Endodermal cell (in vitro differentiated cells): ENCODE data around the gene RBKS. TPM values are rescaled to one million over a fixed set of nuclear protein-coding genes. Genes with fewer than 3 reads are reported as not detected.

ENCODE experiments used
- DNase-seq: peaks from one replicate; pipeline ENCODE4 v3.0.0-alpha.2; 2017
- H3K27ac ChIP-seq: 2 replicates; pipeline ENCODE4 v1.5.1; 2013; ENCODE audit warnings: mild to moderate bottlenecking, low read depth, low read length, moderate library complexity
- H3K27me3 ChIP-seq: 2 replicates; pipeline ENCODE4 v1.6.1; 2013; ENCODE audit warnings: mild to moderate bottlenecking, low read length, moderate library complexity; ENCODE audit not compliant: insufficient read depth, control insufficient read depth, poor library complexity, severe bottlenecking
- H3K36me3 ChIP-seq: 2 replicates; pipeline ENCODE4 v1.7.0; 2013; ENCODE audit warnings: mild to moderate bottlenecking, low read length, moderate library complexity; ENCODE audit not compliant: control insufficient read depth, insufficient read depth
- H3K4me1 ChIP-seq: one replicate; pipeline ENCODE4 v1.7.0; 2013; ENCODE audit warnings: low read length; ENCODE audit not compliant: control insufficient read depth, insufficient read depth
- H3K4me3 ChIP-seq: 2 replicates; pipeline ENCODE4 v1.5.1; 2013; ENCODE audit warnings: mild to moderate bottlenecking, low read length, moderate library complexity
- H3K9ac ChIP-seq: 2 replicates; pipeline ENCODE4 v1.6.1; 2013; ENCODE audit warnings: mild to moderate bottlenecking, low read length, moderate library complexity; ENCODE audit not compliant: poor library complexity, severe bottlenecking; ENCODE audit errors: extremely low read depth
- H3K9me3 ChIP-seq: 2 replicates; pipeline ENCODE4 v1.6.1; 2013; ENCODE audit warnings: mild to moderate bottlenecking, low read length, moderate library complexity; ENCODE audit not compliant: control insufficient read depth
- H3K27ac Mint-ChIP-seq: 2 replicates; pipeline ENCODE4 v1.8.0; 2020; ENCODE audit warnings: mixed read lengths
- H3K27me3 Mint-ChIP-seq: 2 replicates; pipeline ENCODE4 v1.8.0; 2021; ENCODE audit warnings: mild to moderate bottlenecking, mixed read lengths; ENCODE audit not compliant: insufficient read depth
- H3K36me3 Mint-ChIP-seq: 2 replicates; pipeline ENCODE4 v1.8.0; 2020; ENCODE audit warnings: low read depth, mixed read lengths
- H3K4me1 Mint-ChIP-seq: 2 replicates; pipeline ENCODE4 v1.8.0; 2020; ENCODE audit warnings: mixed read lengths
- H3K4me3 Mint-ChIP-seq: 2 replicates; pipeline ENCODE4 v1.8.0; 2020; ENCODE audit warnings: mild to moderate bottlenecking, moderate library complexity, mixed read lengths
- H3K9me3 Mint-ChIP-seq: 2 replicates; pipeline ENCODE4 v1.8.0; 2020; ENCODE audit warnings: mild to moderate bottlenecking, mixed read lengths
- WGBS, 2 experiments: methylation state at CpG; one replicate each; pipeline versions ENCODE4 v1.1.5 to v1.1.7; 2013; ENCODE audit warnings: missing lambda C conversion rate in 2 of 2, mixed read lengths in 1 of 2; ENCODE audit not compliant: insufficient coverage in 1 of 2, insufficient read length in 1 of 2; 5-methylcytosine and 5-hydroxymethylcytosine counted together
- total RNA-seq, 2 donors: library from RNA; stranded (reverse); fragmentation: NEBNext Ultra II Directional in 1 of 2; extraction: Animal tissue kit (Norgen Biotek cat#: 25700) in 1 of 2; gene quantifications; 2 replicates in 1 of 2; 3 replicates in 1 of 2; pipeline ENCODE4 v1.2.1, GENCODE V29; 2021
- TF ChIP-seq, protein P1 (sequence below): fragments of 200-600 bp; sonication (generic); conservative IDR thresholded peaks from 2 replicates; pipeline ENCODE4 v1.5.0; 2021; ENCODE audit warnings: antibody characterized with exemption, mild to moderate bottlenecking

The RBKS gene
- total RNA-seq, 2 donors from 2014 or later, result 4.4 to 4.9 TPM

DNA sequence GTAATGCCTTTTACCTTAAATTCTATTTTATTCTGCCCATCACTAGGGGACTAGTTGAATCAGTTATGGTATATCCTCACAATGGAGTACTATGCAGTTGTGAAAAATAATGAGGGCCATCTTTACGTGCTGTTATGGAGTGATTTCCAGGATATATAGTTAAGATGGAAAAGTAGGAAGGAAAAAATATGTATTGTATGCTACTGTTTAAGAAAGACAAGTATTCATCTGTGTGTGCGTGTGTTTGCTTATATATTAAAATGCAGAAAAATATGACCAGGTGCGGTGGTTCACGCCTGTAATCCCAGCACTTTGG is 151.2 kb downstream of the RBKS start:
- peaks cover 17% of the 10 kb centered on the region for H3K9me3 Mint-ChIP-seq
- no peak overlapping the region for H3K4me3 Mint-ChIP-seq
- no peaks in the 10 kb centered on the region for H3K36me3 Mint-ChIP-seq
- H3K27ac ChIP-seq, result no peak overlapping the region
- H3K4me1 ChIP-seq, result no peaks in the 10 kb centered on the region
- H3K4me1 Mint-ChIP-seq, result peaks cover 11% of the 10 kb centered on the region
- no peaks in the 10 kb centered on the region for H3K9me3 ChIP-seq
- H3K27me3 Mint-ChIP-seq, result peaks cover 5% of the 10 kb centered on the region
- H3K4me3 ChIP-seq, result no peak overlapping the region
- DNase-seq, result no peak
- no peak overlapping the region for H3K27ac Mint-ChIP-seq
- WGBS, 2 experiments, result 93 to 96% methylated on average over 1 to 4 of the region's 4 CpGs
- H3K9ac ChIP-seq, result no peak overlapping the region
- TF ChIP-seq, protein P1, sequence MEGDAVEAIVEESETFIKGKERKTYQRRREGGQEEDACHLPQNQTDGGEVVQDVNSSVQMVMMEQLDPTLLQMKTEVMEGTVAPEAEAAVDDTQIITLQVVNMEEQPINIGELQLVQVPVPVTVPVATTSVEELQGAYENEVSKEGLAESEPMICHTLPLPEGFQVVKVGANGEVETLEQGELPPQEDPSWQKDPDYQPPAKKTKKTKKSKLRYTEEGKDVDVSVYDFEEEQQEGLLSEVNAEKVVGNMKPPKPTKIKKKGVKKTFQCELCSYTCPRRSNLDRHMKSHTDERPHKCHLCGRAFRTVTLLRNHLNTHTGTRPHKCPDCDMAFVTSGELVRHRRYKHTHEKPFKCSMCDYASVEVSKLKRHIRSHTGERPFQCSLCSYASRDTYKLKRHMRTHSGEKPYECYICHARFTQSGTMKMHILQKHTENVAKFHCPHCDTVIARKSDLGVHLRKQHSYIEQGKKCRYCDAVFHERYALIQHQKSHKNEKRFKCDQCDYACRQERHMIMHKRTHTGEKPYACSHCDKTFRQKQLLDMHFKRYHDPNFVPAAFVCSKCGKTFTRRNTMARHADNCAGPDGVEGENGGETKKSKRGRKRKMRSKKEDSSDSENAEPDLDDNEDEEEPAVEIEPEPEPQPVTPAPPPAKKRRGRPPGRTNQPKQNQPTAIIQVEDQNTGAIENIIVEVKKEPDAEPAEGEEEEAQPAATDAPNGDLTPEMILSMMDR, result no peak
- H3K27me3 ChIP-seq, result no peaks in the 10 kb centered on the region
- no peaks in the 10 kb centered on the region for H3K36me3 ChIP-seq

DNA sequence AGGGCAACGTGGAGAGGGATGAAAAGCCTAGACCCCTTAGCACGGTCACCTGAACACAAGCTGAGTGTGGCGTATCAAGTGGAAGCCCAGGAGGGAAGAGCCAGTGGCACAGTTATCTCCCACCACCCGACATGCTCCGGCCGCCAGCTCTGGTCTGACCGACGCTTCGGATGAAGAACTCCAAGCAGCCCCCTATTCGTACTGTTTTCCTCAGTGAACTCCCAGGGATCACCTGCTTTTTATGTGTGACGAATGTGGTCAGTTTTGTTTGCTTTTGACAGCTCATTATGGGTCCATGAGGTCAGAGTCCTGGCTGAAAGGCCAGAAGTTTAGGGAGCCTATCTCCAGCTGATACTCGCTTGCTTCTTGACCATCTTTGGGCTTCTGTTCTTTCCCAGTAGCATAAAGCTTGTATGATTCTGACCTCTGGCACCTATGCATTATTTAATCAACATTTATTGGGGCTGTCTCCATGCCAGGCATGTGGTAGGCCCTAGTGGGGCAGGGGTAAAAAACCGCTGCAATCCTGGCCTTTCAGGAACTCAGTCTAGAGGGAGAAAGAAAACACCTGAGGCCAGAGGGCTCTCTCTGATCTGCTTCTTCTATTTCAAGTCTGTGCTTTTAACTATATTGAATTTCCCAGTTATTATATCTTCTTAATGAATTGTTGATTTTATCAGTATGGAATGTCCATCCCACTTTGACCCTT is 151.7 kb downstream of the RBKS start:
- WGBS, 2 experiments, result 92 to 94% methylated on average over 8 to 13 of the region's 13 CpGs
- no peaks in the 10 kb centered on the region for H3K36me3 Mint-ChIP-seq
- H3K4me1 Mint-ChIP-seq, result peaks cover 11% of the 10 kb centered on the region
- Histone ChIP-seq H3K9ac (no peak overlapping the region), H3K4me1 (no peaks in the 10 kb centered on the region), H3K27ac (no peak overlapping the region), H3K36me3 (no peaks in the 10 kb centered on the region), H3K27me3 (no peaks in the 10 kb centered on the region), H3K4me3 (no peak overlapping the region), H3K9me3 (no peaks in the 10 kb centered on the region)
- DNase-seq, result no peak
- TF ChIP-seq, protein P1, result no peak
- H3K27me3 Mint-ChIP-seq, result peaks cover 3% of the 10 kb centered on the region
- no peak overlapping the region for H3K4me3 Mint-ChIP-seq
- no peak overlapping the region for H3K27ac Mint-ChIP-seq
- H3K9me3 Mint-ChIP-seq, result peaks cover 17% of the 10 kb centered on the region

DNA sequence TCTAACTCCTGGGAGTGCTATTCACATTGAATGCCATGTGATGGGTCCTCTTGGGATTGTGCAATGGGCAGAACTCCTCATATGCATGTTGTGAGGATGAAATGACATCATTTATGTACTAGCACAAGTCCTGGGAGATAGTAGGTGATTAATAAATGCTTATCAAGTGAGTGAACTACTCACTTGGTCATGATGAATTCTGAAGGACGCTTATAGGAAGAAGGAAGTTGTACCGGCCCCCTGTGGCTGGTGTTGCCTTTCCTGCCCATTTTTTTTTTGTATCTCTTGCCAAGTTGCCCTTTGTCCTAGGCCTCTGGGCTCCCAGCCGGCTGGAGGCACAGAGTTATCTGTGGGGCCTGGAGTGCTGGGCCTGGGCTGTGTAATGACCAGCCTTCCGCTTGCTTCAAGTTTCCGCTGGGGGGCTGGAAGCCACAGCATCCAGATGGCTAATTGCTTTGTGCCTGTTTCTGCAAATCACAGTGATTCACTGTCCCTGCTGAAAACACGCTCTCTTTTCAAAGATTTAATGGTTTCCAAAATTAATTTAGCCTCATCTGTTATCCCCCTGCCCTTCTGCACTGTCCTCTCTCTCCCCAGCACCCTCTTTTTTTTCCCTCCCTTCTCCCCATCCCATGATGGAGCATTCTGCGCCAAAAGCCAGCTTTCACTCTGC is 152.4 kb downstream of the RBKS start:
- TF ChIP-seq, protein P1, result no peak
- Histone ChIP-seq H3K27me3 (no peaks in the 10 kb centered on the region), H3K9me3 (no peaks in the 10 kb centered on the region), H3K36me3 (no peaks in the 10 kb centered on the region), H3K4me3 (no peak overlapping the region), H3K4me1 (no peaks in the 10 kb centered on the region), H3K9ac (no peak overlapping the region), H3K27ac (no peak overlapping the region)
- no peaks in the 10 kb centered on the region for H3K36me3 Mint-ChIP-seq
- H3K4me3 Mint-ChIP-seq, result no peak overlapping the region
- H3K4me1 Mint-ChIP-seq, result peaks cover 11% of the 10 kb centered on the region
- no peak overlapping the region for H3K27ac Mint-ChIP-seq
- H3K9me3 Mint-ChIP-seq, result peaks cover 16% of the 10 kb centered on the region
- WGBS, 2 experiments, result 80 to 84% methylated on average over 7 of the region's 7 CpGs
- peaks cover 3% of the 10 kb centered on the region for H3K27me3 Mint-ChIP-seq
- no peak for DNase-seq
